ENCODE data around the gene RNF113B. TPM values are rescaled to one million over a fixed set of nuclear protein-coding genes. Genes with fewer than 3 reads are reported as not detected.

Gene RNF113B
- total and polyA plus RNA-seq, 2 experiments from 2014 or later = 0.19 TPM; not detected in 1

GRCh38 chr13:98216711-98217285 lies 39.7 kb upstream of the RNF113B start:
- H3F3A ChIP-seq (replicated peaks; ENCODE audit: low read depth) = 0 out of 2 replicates have a peak, but pooled peaks cover 3% of the 10 kb centered on the region
- peaks cover 14% of the 10 kb centered on the region for H3K4me1 ChIP-seq (ENCODE audit: insufficient read depth)
- ATAC-seq = no peak
- no peak overlapping the region for H3K4me3 Mint-ChIP-seq
- H3K27ac Mint-ChIP-seq = no peak overlapping the region; the same call in 1 of the 2 replicates
- peaks cover 70% of the 10 kb centered on the region for H3K79me2 ChIP-seq (replicated peaks; ENCODE audit: insufficient read depth)
- no peak overlapping the region for H3K4me2 ChIP-seq
- DNase-seq (ENCODE audit: low spot score) = no peak
- peaks cover 23% of the 10 kb centered on the region for H3K36me3 Mint-ChIP-seq (ENCODE audit: low read depth)
- no peaks in the 10 kb centered on the region; the same call in none of the 2 replicates for H4K20me1 ChIP-seq (replicated peaks; ENCODE audit: insufficient read depth)
- no peaks in the 10 kb centered on the region for H3K36me3 ChIP-seq (ENCODE audit: insufficient read depth)
- no peak for TF ChIP-seq EZH2 (IDR thresholded peaks at IDR 0.05; ENCODE audit: low read depth, unreplicated experiment)
- no peak for TF ChIP-seq JUNB (IDR thresholded peaks at IDR 0.05; ENCODE audit: unreplicated experiment)
- TF ChIP-seq, protein P1, sequence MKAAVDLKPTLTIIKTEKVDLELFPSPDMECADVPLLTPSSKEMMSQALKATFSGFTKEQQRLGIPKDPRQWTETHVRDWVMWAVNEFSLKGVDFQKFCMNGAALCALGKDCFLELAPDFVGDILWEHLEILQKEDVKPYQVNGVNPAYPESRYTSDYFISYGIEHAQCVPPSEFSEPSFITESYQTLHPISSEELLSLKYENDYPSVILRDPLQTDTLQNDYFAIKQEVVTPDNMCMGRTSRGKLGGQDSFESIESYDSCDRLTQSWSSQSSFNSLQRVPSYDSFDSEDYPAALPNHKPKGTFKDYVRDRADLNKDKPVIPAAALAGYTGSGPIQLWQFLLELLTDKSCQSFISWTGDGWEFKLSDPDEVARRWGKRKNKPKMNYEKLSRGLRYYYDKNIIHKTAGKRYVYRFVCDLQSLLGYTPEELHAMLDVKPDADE (IDR thresholded peaks at IDR 0.05) = no peak
- no peak for TF ChIP-seq ZNF114 (CRISPR knock-in tag; IDR thresholded peaks at IDR 0.05)
- TF ChIP-seq CREB1 (CRISPR knock-in tag; IDR thresholded peaks at IDR 0.05; ENCODE audit: low read depth) = no peak
- TF ChIP-seq POLR2AphosphoS5 (IDR thresholded peaks at IDR 0.05; ENCODE audit: low read depth) = no peak
- TF ChIP-seq EZH2phosphoT487 (IDR thresholded peaks at IDR 0.05; ENCODE audit: unreplicated experiment) = no peak
- H3K27me3 Mint-ChIP-seq (ENCODE audit: insufficient read depth, low read depth, poor library complexity) = peaks cover 7% of the 10 kb centered on the region
- no peak overlapping the region for H3K4me3 ChIP-seq
- H3K9me2 ChIP-seq (ENCODE audit: insufficient read depth) = no peaks in the 10 kb centered on the region
- no peaks in the 10 kb centered on the region for H3K27me3 ChIP-seq (ENCODE audit: insufficient read depth)
- peaks cover 8% of the 10 kb centered on the region for H3K9me3 Mint-ChIP-seq
- H2AFZ ChIP-seq = no peak overlapping the region
- peaks cover 47% of the 10 kb centered on the region for H3K4me1 Mint-ChIP-seq
- 0 out of 2 replicates have a peak overlapping the region, but pooled peaks have one; percentile 10 for H3K27ac ChIP-seq (ENCODE audit: low read depth)

- no peaks in the 10 kb centered on the region for H3K9me2 ChIP-seq (ENCODE audit: insufficient read depth)
- H4K20me1 ChIP-seq (replicated peaks; ENCODE audit: insufficient read depth) = no peaks in the 10 kb centered on the region; the same call in 1 of the 2 replicates
- ATAC-seq (no peak), DNase-seq (ENCODE audit: low spot score) (no peak)
- H3K36me3 ChIP-seq (ENCODE audit: insufficient read depth) = peaks cover 3% of the 10 kb centered on the region; the same call in 1 of the 2 replicates
- no peak overlapping the region for H2AFZ ChIP-seq
- Mint-ChIP-seq H3K27me3 (ENCODE audit: insufficient read depth, low read depth, poor library complexity) (peaks cover 7% of the 10 kb centered on the region), H3K4me1 (peaks cover 47% of the 10 kb centered on the region), H3K9me3 (peaks cover 14% of the 10 kb centered on the region), H3K4me3 (no peak overlapping the region), H3K36me3 (ENCODE audit: low read depth) (peaks cover 29% of the 10 kb centered on the region), H3K27ac (no peak overlapping the region)
- H3K4me2 ChIP-seq = no peak overlapping the region
- no peak overlapping the region for H3K4me3 ChIP-seq
- H3K79me2 ChIP-seq (replicated peaks; ENCODE audit: insufficient read depth) = peaks cover 70% of the 10 kb centered on the region
- H3F3A ChIP-seq (replicated peaks; ENCODE audit: low read depth) = 0 out of 2 replicates have a peak, but pooled peaks cover 3% of the 10 kb centered on the region
- H3K27ac ChIP-seq (ENCODE audit: low read depth) = 0 out of 2 replicates have a peak overlapping the region, but pooled peaks have one; percentile 10
- peaks cover 14% of the 10 kb centered on the region for H3K4me1 ChIP-seq (ENCODE audit: insufficient read depth)
- no peaks in the 10 kb centered on the region for H3K27me3 ChIP-seq (ENCODE audit: insufficient read depth)
- TF ChIP-seq POLR2AphosphoS5 (IDR thresholded peaks at IDR 0.05; ENCODE audit: low read depth) (no peak), ZNF114 (CRISPR knock-in tag; IDR thresholded peaks at IDR 0.05) (no peak), ZNF331 (CRISPR knock-in tag; IDR thresholded peaks at IDR 0.05; ENCODE audit: low read depth) (no peak), CTCF (conservative IDR thresholded peaks at IDR 0.05; ENCODE audit: low read depth in 2 of 2) (no peak), STAT1 (IDR thresholded peaks at IDR 0.05; ENCODE audit: unreplicated experiment) (no peak)
- TF ChIP-seq, protein P2, sequence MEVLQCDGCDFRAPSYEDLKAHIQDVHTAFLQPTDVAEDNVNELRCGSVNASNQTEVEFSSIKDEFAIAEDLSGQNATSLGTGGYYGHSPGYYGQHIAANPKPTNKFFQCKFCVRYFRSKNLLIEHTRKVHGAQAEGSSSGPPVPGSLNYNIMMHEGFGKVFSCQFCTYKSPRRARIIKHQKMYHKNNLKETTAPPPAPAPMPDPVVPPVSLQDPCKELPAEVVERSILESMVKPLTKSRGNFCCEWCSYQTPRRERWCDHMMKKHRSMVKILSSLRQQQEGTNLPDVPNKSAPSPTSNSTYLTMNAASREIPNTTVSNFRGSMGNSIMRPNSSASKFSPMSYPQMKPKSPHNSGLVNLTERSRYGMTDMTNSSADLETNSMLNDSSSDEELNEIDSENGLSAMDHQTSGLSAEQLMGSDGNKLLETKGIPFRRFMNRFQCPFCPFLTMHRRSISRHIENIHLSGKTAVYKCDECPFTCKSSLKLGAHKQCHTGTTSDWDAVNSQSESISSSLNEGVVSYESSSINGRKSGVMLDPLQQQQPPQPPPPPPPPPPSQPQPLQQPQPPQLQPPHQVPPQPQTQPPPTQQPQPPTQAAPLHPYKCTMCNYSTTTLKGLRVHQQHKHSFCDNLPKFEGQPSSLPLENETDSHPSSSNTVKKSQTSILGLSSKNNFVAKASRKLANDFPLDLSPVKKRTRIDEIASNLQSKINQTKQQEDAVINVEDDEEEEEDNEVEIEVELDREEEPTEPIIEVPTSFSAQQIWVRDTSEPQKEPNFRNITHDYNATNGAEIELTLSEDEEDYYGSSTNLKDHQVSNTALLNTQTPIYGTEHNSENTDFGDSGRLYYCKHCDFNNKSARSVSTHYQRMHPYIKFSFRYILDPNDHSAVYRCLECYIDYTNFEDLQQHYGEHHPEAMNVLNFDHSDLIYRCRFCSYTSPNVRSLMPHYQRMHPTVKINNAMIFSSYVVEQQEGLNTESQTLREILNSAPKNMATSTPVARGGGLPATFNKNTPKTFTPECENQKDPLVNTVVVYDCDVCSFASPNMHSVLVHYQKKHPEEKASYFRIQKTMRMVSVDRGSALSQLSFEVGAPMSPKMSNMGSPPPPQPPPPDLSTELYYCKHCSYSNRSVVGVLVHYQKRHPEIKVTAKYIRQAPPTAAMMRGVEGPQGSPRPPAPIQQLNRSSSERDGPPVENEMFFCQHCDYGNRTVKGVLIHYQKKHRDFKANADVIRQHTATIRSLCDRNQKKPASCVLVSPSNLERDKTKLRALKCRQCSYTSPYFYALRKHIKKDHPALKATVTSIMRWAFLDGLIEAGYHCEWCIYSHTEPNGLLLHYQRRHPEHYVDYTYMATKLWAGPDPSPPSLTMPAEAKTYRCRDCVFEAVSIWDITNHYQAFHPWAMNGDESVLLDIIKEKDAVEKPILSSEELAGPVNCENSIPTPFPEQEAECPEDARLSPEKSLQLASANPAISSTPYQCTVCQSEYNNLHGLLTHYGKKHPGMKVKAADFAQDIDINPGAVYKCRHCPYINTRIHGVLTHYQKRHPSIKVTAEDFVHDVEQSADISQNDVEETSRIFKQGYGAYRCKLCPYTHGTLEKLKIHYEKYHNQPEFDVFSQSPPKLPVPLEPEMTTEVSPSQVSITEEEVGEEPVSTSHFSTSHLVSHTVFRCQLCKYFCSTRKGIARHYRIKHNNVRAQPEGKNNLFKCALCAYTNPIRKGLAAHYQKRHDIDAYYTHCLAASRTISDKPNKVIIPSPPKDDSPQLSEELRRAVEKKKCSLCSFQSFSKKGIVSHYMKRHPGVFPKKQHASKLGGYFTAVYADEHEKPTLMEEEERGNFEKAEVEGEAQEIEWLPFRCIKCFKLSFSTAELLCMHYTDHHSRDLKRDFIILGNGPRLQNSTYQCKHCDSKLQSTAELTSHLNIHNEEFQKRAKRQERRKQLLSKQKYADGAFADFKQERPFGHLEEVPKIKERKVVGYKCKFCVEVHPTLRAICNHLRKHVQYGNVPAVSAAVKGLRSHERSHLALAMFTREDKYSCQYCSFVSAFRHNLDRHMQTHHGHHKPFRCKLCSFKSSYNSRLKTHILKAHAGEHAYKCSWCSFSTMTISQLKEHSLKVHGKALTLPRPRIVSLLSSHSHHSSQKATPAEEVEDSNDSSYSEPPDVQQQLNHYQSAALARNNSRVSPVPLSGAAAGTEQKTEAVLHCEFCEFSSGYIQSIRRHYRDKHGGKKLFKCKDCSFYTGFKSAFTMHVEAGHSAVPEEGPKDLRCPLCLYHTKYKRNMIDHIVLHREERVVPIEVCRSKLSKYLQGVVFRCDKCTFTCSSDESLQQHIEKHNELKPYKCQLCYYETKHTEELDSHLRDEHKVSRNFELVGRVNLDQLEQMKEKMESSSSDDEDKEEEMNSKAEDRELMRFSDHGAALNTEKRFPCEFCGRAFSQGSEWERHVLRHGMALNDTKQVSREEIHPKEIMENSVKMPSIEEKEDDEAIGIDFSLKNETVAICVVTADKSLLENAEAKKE (CRISPR knock-in tag; IDR thresholded peaks at IDR 0.05) = no peak
- TF ChIP-seq, protein P1 (IDR thresholded peaks at IDR 0.05) = no peak
Observed at GRCh38 chr13:98216135-98216565, 39.1 kb upstream of the RNF113B start.
